IPS-NIHi7 (cell line): ENCODE data around the gene COX8C.
"Not testable (repeated sequence)": the region's sequence is repeated elsewhere in the genome, so short reads cannot be mapped to it uniquely, and the experiment has no call there.

Experiments used
- DNase-seq: peaks from one replicate; pipeline ENCODE4 v3.0.0; 2012; ENCODE audit warnings: mixed read lengths; ENCODE audit errors: extremely low spot score

COX8C gene

DNA sequence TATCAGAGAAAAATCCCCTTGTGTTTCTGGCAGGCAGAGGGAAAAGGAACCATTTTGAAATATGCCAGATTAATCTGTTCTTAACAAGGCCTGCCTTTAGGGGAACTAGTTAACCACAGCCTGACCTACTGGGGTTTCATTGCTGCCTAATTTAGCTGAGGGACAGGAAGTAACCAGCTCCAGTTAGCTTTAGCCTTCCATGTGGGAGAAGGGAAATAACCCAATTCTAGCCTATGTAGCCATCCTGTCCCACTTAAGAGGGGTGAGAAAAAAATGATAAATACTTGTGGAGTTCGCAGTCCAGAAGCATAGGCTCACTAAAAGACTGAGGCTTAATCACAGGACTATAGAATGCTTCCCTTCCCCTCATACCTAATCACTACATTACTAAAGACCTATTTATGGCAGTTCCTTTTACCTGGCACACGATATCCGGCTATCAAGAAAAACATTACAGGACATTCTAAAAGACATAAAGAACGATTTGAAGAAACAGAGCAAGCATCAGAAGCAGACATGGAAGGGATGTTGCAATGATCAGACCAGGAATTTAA, 22.8 kb downstream of the COX8C start:
- DNase-seq = no peak

DNA sequence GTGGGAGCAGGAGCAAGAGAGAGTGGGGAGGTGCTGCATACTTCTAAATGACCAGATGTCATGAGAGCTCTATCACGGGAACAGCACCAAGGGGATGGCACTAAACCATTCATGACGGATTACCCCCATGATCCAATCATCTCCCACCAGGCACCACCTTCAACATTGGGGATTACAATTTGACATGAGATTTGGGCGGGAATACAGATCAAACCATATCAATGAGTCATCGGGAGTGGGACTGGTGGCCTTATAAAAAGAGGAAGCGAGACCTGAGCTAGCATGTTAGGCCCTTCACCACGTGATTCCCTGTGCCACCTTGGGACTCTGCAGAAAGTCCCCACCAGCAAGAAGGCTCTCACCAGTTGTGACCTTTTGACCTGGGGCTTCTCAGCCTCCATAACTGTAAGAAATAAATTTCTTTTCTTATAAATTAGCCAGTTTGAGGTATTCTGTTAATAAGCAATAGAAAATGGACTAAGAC, 28.7 kb downstream of the COX8C start:
- no peak for DNase-seq

DNA sequence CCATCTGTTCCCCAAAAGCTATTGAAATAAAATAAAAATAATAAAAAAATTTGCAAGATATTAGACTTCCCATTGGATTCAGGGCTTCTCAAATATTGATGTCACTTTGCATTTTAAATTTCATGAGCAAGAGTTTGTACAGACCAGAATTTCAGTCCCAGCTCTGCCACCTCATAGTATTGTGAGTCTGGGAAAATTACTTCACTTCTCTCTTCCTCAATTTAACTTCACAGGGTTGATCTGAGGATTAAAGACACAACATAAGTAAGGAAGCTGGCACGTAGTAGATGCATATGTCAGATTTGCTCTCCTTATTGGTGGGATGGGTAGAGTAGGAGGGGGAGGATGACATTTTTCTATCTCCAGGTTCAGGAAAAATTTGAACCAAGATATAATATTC, 32.8 kb downstream of the COX8C start:
- no peak for DNase-seq

DNA sequence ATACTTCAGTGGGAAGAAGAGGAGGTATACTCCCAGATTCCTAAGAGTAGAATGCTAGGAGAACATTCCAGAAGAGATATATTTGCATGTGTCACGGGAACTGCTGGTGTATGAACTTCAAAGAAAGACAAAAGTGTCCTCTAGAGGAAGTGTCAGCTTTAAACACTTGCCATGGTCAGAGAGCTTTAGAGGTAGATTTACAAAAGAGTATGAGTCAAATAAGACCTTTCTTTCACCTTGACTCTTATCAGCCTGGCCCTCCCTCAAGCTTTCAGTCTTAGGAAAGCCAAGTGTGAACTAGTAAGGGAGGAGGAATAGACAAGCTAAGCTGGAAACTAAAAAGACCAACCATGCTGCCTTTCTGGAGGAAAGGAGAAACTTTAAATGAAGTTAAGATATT, 34.7 kb downstream of the COX8C start:
- DNase-seq = no peak

DNA sequence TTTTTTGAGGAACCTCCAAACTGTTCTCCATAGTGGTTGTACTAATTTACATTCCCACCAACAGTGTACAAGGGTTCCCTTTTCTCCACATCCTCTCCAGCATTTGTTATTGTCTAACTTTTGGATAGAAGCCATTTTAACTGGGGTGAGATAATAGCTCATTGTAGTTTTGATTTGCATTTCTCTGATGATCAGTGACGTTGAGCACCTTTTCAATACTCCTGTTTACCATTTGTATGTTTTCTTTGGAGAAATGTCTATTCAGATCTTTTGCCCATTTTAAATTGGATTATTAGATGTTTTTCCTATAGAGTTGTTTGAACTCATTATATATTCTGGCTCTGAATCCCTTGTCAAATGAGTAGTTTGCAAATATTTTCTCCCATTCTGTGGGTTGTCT, 37.3 kb downstream of the COX8C start:
- not testable (repeated sequence) for DNase-seq

DNA sequence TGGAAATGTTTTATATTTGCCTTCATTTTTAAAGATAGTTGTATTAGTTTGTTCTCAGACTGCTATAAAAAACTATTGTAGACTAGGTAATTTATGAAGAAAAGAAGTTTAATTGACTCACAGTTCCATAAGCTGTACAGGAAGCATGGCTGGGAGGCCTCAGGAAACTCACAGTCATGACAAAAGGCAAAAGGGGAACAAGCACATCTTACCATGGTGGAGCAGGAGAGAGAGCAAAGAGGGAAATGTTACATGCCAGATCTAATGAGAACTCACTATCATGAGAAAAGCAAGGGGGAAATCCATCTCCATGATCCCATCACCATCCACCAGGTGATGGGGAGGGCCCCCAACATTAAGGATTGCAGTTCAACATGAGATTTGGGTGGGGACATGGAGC, 48.2 kb downstream of the COX8C start:
- DNase-seq = no peak

DNA sequence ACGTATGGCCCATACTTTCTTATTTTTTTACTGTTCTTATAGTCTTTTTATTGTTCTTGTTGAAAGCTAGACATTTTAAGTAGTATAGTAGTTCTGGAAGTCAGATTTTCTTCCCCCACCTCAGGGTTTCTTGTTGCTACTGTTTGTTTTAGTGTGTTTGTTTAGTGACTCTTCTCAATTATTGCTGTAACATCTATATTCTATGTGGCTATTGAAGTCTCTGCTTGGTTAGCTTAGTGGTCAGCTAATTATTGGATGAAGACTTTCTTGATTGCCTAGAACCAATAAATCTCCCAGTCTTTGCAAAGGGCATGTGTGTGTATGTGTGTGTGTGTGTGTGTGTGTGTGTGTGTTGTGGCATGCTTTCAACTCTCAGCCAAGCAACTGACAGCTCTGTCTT, 49.5 kb downstream of the COX8C start:
- DNase-seq = no peak
